ENCODE results near the gene CATSPER2.
"Not testable (repeated sequence)": the region's sequence is repeated elsewhere in the genome, so short reads cannot be mapped to it uniquely, and the experiment has no call there.

- TF ChIP-seq CTCF, POLR2A (IDR thresholded peaks at IDR 0.05): not testable (repeated sequence)
Observed at GRCh38 chr15:43617750-43618149, 30.9 kb downstream of the CATSPER2 start.

All from adrenal gland (tissue), 5 donors.